ENCODE data around the gene AUH. TPM values are rescaled to one million over a fixed set of nuclear protein-coding genes. Genes with fewer than 3 reads are reported as not detected.

The AUH gene
- total RNA-seq, 1 donor from 2014 or later = 9.8 TPM

- H3K4me1 Mint-ChIP-seq (ENCODE audit: low read depth, unreplicated experiment) = peaks cover 28% of the 10 kb centered on the region
- H3K36me3 Mint-ChIP-seq (ENCODE audit: low read depth, unreplicated experiment) = no peaks in the 10 kb centered on the region
These were observed 151.4 kb downstream of the AUH start for GRCh38 chr9:91210318-91210717.

GRCh38 chr9:91208837-91209236 lies 152.9 kb downstream of the AUH start:
- DNase-seq (ENCODE audit: low read depth) (no peak), FAIRE-seq (no peak)
- H2AFZ ChIP-seq (ENCODE audit: low read depth, low read length) = no peak overlapping the region
- H3K9me3 Mint-ChIP-seq (ENCODE audit: unreplicated experiment) = no peaks in the 10 kb centered on the region
- H3K4me3 ChIP-seq (ENCODE audit: insufficient read depth, low read depth, low read length) = no peak overlapping the region
- no peaks in the 10 kb centered on the region for H3K36me3 Mint-ChIP-seq (ENCODE audit: low read depth, unreplicated experiment)
- H3K27ac ChIP-seq (ENCODE audit: low read depth, low read length) = no peak overlapping the region
- no peak overlapping the region for H3K4me3 Mint-ChIP-seq (ENCODE audit: unreplicated experiment)
- no peaks in the 10 kb centered on the region for H4K20me1 ChIP-seq (ENCODE audit: insufficient read depth, low read length)
- H3K4me1 Mint-ChIP-seq (ENCODE audit: low read depth, unreplicated experiment) = peaks cover 19% of the 10 kb centered on the region
- H3K27me3 Mint-ChIP-seq (ENCODE audit: low read depth, unreplicated experiment) = peaks cover 2% of the 10 kb centered on the region
- H3K27ac Mint-ChIP-seq (ENCODE audit: unreplicated experiment) = no peak overlapping the region
- no peaks in the 10 kb centered on the region for H3K79me2 ChIP-seq (ENCODE audit: insufficient read depth, low read length)
- H3K36me3 ChIP-seq (ENCODE audit: insufficient read depth, low read length) = no peaks in the 10 kb centered on the region
- H3K4me1 ChIP-seq (ENCODE audit: insufficient read depth, low read length) = no peaks in the 10 kb centered on the region
- H3K27me3 ChIP-seq (ENCODE audit: insufficient read depth, low read length) = no peaks in the 10 kb centered on the region
- H3K9me3 ChIP-seq (ENCODE audit: insufficient read depth, low read depth, low read length) = no peaks in the 10 kb centered on the region
- H3K4me2 ChIP-seq (ENCODE audit: low read length) = no peak overlapping the region
- no peak overlapping the region for H3K9ac ChIP-seq (ENCODE audit: low read length)
- TF ChIP-seq CTCF (IDR thresholded peaks at IDR 0.05; ENCODE audit: insufficient read depth, low read depth, low read length) (no peak), EZH2 (IDR thresholded peaks at IDR 0.05; ENCODE audit: insufficient read depth, low read length) (no peak)

More at GRCh38 chr9:91210318-91210717, 151.4 kb downstream of the AUH start:
- Mint-ChIP-seq H3K4me3 (ENCODE audit: unreplicated experiment) (no peak overlapping the region), H3K27ac (ENCODE audit: unreplicated experiment) (no peak overlapping the region), H3K9me3 (ENCODE audit: unreplicated experiment) (no peaks in the 10 kb centered on the region), H3K27me3 (ENCODE audit: low read depth, unreplicated experiment) (peaks cover 2% of the 10 kb centered on the region)
- Histone ChIP-seq H3K27me3 (ENCODE audit: insufficient read depth, low read length) (no peaks in the 10 kb centered on the region), H3K4me1 (ENCODE audit: insufficient read depth, low read length) (no peaks in the 10 kb centered on the region), H3K36me3 (ENCODE audit: insufficient read depth, low read length) (no peaks in the 10 kb centered on the region), H3K9me3 (ENCODE audit: insufficient read depth, low read depth, low read length) (no peaks in the 10 kb centered on the region), H3K27ac (ENCODE audit: low read depth, low read length) (no peak overlapping the region), H4K20me1 (ENCODE audit: insufficient read depth, low read length) (no peaks in the 10 kb centered on the region), H3K79me2 (ENCODE audit: insufficient read depth, low read length) (no peaks in the 10 kb centered on the region), H2AFZ (ENCODE audit: low read depth, low read length) (no peak overlapping the region), H3K9ac (ENCODE audit: low read length) (no peak overlapping the region), H3K4me2 (ENCODE audit: low read length) (no peak overlapping the region), H3K4me3 (ENCODE audit: insufficient read depth, low read depth, low read length) (no peak overlapping the region)
- TF ChIP-seq EZH2 (IDR thresholded peaks at IDR 0.05; ENCODE audit: insufficient read depth, low read length) = no peak
- no peak for TF ChIP-seq CTCF (IDR thresholded peaks at IDR 0.05; ENCODE audit: insufficient read depth, low read depth, low read length)
- DNase-seq (ENCODE audit: low read depth) = no peak
- FAIRE-seq = no peak

- peaks cover 18% of the 10 kb centered on the region for H3K4me1 Mint-ChIP-seq (ENCODE audit: low read depth, unreplicated experiment)
These were observed 153.3 kb downstream of the AUH start for GRCh38 chr9:91208419-91208745.

More at GRCh38 chr9:91208419-91208745, 153.3 kb downstream of the AUH start:
- no peaks in the 10 kb centered on the region for H3K36me3 ChIP-seq (ENCODE audit: insufficient read depth, low read length)
- FAIRE-seq (no peak), DNase-seq (ENCODE audit: low read depth) (no peak)
- H3K79me2 ChIP-seq (ENCODE audit: insufficient read depth, low read length) = no peaks in the 10 kb centered on the region
- H3K27ac Mint-ChIP-seq (ENCODE audit: unreplicated experiment) = no peak overlapping the region
- H3K27me3 Mint-ChIP-seq (ENCODE audit: low read depth, unreplicated experiment) = peaks cover 2% of the 10 kb centered on the region
- H3K4me3 Mint-ChIP-seq (ENCODE audit: unreplicated experiment) = no peak overlapping the region
- H4K20me1 ChIP-seq (ENCODE audit: insufficient read depth, low read length) = no peaks in the 10 kb centered on the region
- H3K4me2 ChIP-seq (ENCODE audit: low read length) = peak overlapping the region; percentile 30
- no peak overlapping the region for H3K27ac ChIP-seq (ENCODE audit: low read depth, low read length)
- no peaks in the 10 kb centered on the region for H3K36me3 Mint-ChIP-seq (ENCODE audit: low read depth, unreplicated experiment)
- H3K9me3 ChIP-seq (ENCODE audit: insufficient read depth, low read depth, low read length) = no peaks in the 10 kb centered on the region
- no peaks in the 10 kb centered on the region for H3K4me1 ChIP-seq (ENCODE audit: insufficient read depth, low read length)
- H3K27me3 ChIP-seq (ENCODE audit: insufficient read depth, low read length) = no peaks in the 10 kb centered on the region
- no peak overlapping the region for H3K4me3 ChIP-seq (ENCODE audit: insufficient read depth, low read depth, low read length)
- H2AFZ ChIP-seq (ENCODE audit: low read depth, low read length) = no peak overlapping the region
- TF ChIP-seq CTCF (IDR thresholded peaks at IDR 0.05; ENCODE audit: insufficient read depth, low read depth, low read length) = no peak
- TF ChIP-seq EZH2 (IDR thresholded peaks at IDR 0.05; ENCODE audit: insufficient read depth, low read length) = no peak
- H3K9ac ChIP-seq (ENCODE audit: low read length) = no peak overlapping the region
- no peaks in the 10 kb centered on the region for H3K9me3 Mint-ChIP-seq (ENCODE audit: unreplicated experiment)
